Stimulated activated CD4-positive, alpha-beta T cell treated with anti-CD3 and anti-CD28 coated beads, Interleukin-12 subunit alpha, Interleukin-12 subunit beta, amount 100 ng/mL, for 48 hours (primary cell): ENCODE results near the gene COL6A2.
"Not testable (repeated sequence)": the region's sequence is repeated elsewhere in the genome, so short reads cannot be mapped to it uniquely, and the experiment has no call there.

Source experiments
- DNase-seq, 3 donors: peaks; one replicate each; pipeline ENCODE4 v3.0.0-alpha.2; 2020; ENCODE audit warnings: low read depth in 2 of 3, low spot score in 1 of 3

The COL6A2 gene

DNA sequence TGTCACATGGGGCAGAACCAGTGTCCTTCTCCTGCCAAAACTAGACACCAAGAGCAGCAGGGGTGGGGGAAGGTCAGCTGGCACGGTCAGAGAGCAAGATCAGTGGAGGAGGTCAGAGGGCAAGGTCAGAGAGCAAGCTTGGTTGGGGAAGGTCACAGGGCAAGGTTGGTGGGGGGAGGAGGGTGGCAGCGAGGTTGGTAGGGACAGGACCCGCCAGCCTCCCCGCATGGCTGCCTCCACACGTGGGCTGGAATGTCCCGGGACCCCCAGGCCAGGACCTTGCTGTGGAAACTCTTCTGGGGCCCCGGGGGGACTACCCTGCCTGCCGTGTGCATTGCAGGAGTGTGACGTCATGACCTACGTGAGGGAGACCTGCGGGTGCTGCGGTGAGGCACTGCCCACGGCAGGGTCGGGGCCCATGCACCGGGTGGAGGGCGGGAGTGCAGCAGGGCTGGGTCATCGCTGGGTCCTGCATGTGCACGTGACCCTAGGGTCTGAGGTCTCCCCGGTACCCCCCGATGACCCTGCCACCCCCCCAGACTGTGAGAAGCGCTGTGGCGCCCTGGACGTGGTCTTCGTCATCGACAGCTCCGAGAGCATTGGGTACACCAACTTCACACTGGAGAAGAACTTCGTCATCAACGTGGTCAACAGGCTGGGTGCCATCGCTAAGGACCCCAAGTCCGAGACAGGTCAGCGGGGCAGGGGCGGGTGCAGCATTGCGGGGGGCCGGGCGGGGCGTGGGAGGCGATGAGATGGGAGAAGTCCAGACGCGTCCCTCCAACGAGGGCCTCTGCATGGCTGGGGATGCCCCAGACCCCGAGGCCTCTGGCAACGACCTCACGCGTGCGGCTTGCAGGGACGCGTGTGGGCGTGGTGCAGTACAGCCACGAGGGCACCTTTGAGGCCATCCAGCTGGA lies 27.3 kb downstream of the COL6A2 start:
- no peak for DNase-seq

DNA sequence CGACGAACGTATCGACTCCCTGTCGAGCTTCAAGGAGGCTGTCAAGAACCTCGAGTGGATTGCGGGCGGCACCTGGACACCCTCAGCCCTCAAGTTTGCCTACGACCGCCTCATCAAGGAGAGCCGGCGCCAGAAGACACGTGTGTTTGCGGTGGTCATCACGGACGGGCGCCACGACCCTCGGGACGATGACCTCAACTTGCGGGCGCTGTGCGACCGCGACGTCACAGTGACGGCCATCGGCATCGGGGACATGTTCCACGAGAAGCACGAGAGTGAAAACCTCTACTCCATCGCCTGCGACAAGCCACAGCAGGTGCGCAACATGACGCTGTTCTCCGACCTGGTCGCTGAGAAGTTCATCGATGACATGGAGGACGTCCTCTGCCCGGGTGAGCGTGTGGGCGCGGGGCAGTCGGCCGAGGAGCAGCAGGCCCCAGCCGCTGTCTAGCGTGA lies 28.0 kb downstream of the COL6A2 start:
- DNase-seq, result no peak

DNA sequence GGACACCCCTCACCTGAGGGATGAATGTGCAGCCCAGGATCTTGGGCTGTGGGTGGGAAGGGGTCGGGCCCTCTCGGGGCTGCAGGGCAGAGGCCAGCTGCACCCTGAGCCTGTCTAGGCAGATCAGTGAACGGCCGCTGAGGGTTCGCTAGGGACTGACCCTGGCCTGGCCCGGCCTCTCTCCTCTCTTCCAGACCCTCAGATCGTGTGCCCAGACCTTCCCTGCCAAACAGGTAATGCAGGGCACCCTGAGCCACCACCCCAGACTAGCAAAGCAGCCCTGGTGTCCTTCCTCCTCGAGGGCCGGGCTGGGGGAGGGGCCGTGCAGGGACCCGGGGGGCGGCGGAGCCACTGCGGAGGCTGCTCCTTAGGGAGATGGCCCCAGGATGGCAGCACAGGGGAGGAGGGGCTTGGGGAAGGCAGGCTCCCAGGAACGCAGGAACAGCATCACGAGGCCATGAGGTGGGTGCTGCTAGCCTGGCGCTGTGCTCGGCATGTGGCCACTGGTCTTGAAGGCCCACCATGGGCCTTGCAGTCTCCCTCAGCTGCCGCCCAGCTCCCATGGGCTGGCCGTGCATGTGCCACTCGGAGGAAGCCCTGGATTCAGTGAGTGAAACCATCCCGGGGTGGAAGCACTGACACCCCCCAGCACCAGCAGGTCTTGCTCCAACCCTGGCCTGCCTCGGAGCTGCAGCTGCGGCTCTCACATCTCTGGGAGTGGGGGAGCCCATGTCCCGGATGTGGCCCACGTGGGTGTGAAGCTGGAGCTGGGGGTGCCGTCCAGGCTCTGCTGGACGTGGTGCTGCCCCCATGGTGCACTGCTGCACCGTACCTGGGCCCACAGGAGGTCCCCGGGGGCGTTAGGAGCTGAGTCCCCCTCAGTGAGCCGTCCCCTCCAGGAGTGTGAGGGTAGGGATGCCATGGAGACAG lies 28.7 kb downstream of the COL6A2 start:
- no peak for DNase-seq

GRCh38 chr21:46127239-46128105 lies 29.6 kb downstream of the COL6A2 start:
- no peak for DNase-seq

- no peak for DNase-seq
Measured at GRCh38 chr21:46128106-46128932, 30.4 kb downstream of the COL6A2 start.

DNA sequence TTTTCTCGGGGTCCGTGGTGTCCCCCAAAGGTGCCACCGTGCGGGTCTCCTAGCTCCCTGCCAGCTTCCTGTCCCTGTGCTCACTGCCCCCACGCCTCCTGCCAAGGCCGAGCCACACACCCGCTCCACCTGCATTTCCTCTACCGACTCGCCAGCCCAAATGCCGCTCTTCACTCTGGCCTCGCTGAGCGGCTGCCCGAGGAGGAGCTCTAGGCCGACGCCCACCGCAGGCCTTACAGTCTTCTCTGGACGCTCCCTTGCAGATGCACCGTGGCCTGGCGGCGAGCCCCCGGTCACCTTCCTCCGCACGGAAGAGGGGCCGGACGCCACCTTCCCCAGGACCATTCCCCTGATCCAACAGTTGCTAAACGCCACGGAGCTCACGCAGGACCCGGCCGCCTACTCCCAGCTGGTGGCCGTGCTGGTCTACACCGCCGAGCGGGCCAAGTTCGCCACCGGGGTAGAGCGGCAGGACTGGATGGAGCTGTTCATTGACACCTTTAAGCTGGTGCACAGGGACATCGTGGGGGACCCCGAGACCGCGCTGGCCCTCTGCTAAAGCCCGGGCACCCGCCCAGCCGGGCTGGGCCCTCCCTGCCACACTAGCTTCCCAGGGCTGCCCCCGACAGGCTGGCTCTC lies 31.1 kb downstream of the COL6A2 start:
- DNase-seq, result no peak

DNA sequence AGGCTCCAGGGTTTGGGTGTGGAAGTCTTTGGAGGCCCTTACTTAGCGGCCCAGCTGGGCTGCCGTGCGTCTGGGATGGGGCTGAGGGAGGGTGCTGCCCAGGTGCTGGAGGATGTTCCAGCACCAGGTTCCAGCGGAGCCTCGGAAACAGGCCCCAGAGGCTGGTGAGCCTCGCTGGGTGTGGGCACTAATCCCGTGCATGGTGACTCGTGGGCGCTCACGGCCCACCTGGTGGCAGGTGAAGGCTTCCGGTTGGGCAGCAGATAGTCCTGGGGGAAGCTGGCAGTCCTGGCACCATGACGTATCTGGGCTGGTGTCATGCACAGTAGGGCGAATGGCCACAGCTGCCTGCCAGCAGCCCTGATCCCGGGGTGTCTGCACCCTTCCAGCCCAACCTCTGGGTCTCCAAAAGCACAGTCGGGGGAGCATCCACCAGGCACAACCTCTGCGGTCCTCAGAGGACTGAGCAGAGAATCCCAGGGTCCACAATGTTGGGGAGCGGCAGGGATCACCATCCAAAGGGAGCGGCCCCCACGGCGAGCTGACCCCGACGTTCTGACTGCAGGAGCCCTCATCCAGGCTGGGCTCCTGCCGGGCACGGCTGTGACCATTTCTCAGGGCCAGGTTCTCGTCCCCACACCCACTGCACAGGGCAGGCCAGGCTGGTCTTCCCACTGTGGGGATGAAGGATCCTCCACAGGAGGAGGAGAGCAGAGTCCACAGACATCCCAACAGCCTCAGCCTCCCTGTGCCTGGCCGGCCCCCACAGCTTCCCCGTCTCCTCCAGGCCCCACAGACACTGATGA lies 32.1 kb downstream of the COL6A2 start:
- DNase-seq, result no peak

- DNase-seq, result no peak
Measured at GRCh38 chr21:46130831-46131587, 33.1 kb downstream of the COL6A2 start.

DNA sequence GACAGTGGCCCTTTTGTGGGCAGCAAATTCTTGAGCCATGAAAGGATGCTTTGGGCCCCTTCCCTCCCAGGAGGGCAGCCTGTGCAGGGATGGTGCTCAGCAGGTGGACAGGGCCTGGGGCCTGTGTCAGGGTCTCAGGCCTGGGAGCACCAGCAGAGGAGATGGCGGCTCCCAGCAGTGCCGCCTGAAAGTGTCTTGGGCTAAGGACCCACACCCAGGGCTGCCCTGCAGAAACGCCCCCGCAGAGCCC lies 33.6 kb downstream of the COL6A2 start:
- DNase-seq, result no peak

DNA sequence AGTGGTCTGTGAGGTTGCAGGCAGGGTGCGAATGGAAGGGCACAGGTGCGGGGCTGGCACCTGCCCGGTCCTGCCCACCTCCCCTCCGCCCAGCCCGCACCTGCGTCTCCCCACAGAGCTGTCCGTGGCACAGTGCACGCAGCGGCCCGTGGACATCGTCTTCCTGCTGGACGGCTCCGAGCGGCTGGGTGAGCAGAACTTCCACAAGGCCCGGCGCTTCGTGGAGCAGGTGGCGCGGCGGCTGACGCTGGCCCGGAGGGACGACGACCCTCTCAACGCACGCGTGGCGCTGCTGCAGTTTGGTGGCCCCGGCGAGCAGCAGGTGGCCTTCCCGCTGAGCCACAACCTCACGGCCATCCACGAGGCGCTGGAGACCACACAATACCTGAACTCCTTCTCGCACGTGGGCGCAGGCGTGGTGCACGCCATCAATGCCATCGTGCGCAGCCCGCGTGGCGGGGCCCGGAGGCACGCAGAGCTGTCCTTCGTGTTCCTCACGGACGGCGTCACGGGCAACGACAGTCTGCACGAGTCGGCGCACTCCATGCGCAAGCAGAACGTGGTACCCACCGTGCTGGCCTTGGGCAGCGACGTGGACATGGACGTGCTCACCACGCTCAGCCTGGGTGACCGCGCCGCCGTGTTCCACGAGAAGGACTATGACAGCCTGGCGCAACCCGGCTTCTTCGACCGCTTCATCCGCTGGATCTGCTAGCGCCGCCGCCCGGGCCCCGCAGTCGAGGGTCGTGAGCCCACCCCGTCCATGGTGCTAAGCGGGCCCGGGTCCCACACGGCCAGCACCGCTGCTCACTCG lies 34.1 kb downstream of the COL6A2 start:
- DNase-seq, result no peak

GRCh38 chr21:46135782-46136395 lies 38.0 kb downstream of the COL6A2 start:
- DNase-seq, result no peak

DNA sequence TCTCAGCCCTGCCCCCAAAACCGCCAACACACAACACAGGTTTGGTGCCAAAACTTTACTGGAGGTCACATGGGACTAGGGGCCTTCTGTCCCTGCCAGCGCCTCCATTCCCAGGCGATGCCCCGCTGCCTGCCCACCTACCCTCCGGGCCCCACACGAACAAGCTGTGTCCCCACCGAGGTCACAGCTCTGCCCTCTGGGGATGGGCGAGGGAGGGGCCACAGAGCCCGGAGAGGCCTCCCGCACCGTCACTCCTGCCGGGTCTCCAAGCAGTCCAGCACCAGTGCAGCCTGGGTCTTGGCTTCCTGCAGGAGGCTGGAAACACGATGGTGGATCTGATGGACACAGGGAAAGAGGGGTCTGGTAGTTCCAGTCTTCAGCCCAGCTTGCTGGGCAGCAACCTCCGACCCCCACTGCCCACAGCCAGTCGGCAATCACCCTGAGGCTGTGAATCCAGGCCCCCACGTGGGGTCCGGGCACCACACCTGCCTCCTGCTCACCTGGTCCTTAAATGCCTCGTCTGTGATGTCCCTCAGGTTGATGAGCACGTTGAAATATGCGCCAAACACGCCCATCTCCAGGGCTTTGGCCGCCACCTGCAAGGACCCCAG lies 38.9 kb downstream of the COL6A2 start:
- no peak for DNase-seq

- DNase-seq, result no peak
Measured at GRCh38 chr21:46137908-46138307, 40.0 kb downstream of the COL6A2 start.

- no peak for DNase-seq
Measured at GRCh38 chr21:46138383-46138970, 40.6 kb downstream of the COL6A2 start.

GRCh38 chr21:46139686-46140085 lies 41.8 kb downstream of the COL6A2 start:
- DNase-seq, result no peak

- DNase-seq, result not testable (repeated sequence)
Measured at GRCh38 chr21:46140352-46141003, 42.6 kb downstream of the COL6A2 start.
